PFSK-1 (cell line): ENCODE measurements around the gene TMEM120B.

Experiments
- POLR2AphosphoS5 ChIP-seq: IDR thresholded peaks from 2 replicates; pipeline ENCODE4 v1.6.1; 2012; ENCODE audit warnings: low read depth, mild to moderate bottlenecking, control low read depth, low read length, moderate library complexity
- SIN3A ChIP-seq: IDR thresholded peaks from 2 replicates; pipeline ENCODE4 v1.6.1; 2012; ENCODE audit warnings: mild to moderate bottlenecking, low read length, moderate library complexity, borderline replicate concordance; ENCODE audit not compliant: insufficient read depth
- TAF1 ChIP-seq: IDR thresholded peaks from 2 replicates; pipeline ENCODE4 v1.6.1; 2012; ENCODE audit warnings: low read length, control low read depth, borderline replicate concordance; ENCODE audit not compliant: insufficient read depth

DNA sequence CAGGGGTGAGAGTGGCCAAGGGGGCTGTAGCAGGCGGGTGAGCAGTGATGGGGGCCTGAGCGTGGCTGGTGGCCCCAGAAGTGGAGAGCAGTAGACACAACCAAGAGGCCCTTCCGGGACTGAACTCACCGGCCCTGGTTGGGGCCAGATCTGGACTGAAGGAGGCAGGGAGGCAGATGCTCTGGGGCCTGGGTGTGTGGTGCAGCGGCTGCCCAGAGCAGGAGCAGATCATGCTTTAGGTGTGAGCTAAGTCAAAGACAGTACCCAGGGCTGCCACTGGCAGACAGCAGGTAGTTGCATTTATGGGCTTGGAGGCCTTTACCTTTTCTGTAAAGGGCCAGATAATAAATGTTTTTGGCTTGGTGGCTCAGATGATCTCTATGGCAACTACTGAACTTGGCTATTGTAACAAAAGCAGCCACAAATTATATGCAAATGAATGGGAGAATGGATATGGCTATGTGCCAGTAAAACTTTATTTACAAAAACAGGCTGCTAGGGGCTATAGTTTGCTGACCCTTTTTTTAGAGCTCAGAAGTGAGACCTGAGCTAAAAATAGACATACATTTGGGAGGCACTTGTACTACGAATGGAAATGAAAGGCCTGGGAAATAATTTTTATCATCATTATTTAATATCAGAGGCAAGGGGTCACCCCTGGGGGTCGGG lies 116.8 kb downstream of the TMEM120B start:
- no peak for TF ChIP-seq SIN3A
- no peak for TF ChIP-seq TAF1
- no peak for TF ChIP-seq POLR2AphosphoS5
